Suppressor macrophage treated with lipopolysaccharide for 1 hour (primary cell): ENCODE results near the gene GALP.
"Not testable (repeated sequence)": the region's sequence is repeated elsewhere in the genome, so short reads cannot be mapped to it uniquely, and the experiment has no call there.

Experiments used
- DNase-seq, 3 donors: peaks; one replicate each; pipeline ENCODE4 v3.0.0-alpha.2; 2020 to 2022

GALP gene

GRCh38 chr19:56175861-56176307, at the start of gene GALP:
Gene GALP, plus strand, starts transcription at chr19:56176008. Its CDS starts 1,101 bp downstream, at chr19:56177109.
- not testable (repeated sequence) for DNase-seq

DNA sequence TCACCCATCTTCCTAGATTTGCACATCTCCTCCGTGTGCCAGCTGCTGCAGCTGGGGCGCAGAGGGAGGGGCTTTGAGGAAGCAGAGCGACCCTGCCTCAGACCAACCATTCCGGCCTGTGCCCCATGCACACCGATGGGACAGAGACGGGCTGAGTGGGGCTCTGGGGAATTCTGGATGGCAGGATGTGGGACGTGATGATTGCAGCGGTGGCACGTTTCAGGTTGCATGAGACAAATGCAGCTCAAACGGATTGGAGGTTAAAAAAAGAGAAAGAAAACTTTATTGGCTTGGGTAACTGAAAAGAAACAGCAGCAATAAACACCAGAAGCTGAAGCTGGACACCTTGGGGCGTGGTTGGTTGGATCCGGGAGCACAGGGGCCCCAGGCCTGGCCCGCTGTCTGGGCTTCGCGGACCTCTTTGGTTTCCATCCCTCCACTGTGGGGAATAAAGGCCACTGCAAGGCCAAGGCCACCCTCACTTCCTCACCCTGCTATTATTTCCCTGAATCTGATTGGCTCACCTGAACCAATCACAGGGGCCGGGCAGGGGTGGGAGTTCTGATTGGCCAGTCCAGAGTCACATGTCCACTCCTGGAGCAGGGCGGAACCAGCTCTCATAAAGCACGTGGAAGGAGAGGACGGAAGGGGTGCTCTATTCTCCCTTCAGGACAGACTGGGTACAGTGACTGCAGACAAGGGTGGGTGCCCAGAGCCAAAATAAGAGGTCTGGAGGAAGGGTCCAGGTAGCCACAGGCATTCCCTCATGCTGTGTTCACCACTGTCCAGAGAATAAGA, 48.6 kb upstream of the GALP start:
- DNase-seq, result no peak

DNA sequence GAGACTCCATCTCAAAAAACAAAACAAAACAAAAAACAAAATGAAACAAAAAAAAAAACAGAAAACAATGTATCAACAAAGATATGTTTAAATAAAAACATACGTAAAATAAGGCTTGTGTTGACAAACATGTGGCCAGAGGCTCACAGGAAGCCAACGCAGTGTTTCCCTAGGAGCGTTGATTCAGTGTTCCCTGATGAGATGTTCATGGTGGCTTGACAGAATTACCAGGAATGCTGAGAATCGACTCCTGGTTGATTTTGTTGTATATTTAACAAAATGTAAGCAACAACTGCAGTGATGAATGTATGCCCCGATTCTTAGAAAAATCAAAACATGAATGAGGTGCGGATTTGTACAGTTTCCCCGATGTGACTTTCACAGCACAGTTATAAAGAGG, 45.8 kb upstream of the GALP start:
- DNase-seq, result no peak

DNA sequence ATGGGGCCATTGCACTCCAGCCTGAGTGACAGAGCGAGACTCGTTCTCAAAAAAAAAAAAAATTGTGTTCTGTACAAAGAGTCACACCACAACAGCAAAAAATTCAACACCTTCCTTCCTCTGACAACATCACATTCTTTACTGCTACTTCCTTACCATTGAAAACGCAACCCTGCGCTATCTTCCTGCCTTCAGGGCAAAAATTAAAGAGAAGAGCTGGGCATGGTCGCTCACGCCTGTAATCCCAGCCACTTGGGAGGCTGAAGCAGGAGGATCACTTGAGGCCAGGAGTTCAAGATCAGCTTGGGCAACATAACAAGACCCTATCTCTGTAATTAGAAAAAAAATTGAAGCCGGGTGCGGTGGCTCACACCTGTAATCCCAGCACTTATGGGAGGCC, 44.2 kb upstream of the GALP start:
- DNase-seq, result no peak

- no peak for DNase-seq
Measured at GRCh38 chr19:56132316-56132822, 43.4 kb upstream of the GALP start.

DNA sequence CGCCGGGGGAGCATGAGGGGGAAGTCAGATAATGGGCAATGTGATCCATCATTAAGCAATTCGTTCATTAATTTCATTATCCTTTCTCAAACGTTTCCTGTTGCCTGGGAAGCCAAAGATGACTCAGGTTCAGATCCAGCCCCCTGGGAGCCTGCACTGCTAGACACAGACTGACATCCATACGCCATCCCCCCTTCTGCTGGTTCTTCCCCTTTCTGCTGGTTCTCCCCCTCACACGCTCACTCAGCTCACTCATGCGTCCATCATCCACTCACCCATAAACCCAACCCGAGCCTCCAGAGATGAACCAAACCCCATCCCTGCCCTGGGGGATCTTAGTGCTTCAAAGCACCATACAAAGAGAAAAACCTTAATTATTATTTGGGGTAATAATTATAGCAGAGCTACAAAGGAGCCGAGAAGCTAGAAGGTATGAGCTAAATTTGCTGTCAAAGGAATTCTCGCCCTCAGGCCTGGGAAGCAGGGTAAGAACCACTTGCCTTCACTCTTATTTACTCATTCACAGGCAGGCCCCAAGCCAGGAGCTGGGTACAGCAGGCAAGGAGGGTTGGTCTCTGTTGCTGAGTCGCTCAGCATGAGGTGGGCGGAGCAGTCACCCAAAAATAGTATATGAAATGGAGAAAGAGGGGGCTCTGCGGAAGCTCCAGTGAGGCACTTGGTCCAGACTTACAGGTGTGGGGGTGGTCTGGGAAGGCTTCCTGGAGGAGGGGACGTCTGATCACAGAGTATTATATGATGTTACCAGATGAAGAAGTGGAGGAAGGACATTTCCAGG, 41.8 kb upstream of the GALP start:
- peak; percentile 68 to 79 (median 76) for DNase-seq

DNA sequence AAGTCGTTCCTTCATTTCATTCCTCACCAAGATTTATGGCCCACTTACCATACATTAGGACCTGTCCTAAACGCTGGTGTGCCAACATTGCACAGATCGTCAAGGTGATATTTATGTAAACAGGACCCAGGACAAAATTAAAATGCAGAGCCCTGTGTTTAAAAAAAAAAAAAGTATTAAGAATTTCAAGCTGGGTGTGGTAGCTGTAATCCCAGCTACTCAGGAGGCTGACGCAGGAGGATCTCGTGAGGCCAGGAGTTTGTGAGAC, 41.2 kb upstream of the GALP start:
- no peak for DNase-seq

- no peak for DNase-seq
Measured at GRCh38 chr19:56136362-56136761, 39.4 kb upstream of the GALP start.

GRCh38 chr19:56137405-56137804, 38.4 kb upstream of the GALP start:
- no peak for DNase-seq

GRCh38 chr19:56138069-56138468, 37.7 kb upstream of the GALP start:
- peak in 2 of 3 donors; percentile 42 to 47 for DNase-seq

GRCh38 chr19:56139847-56140582, 35.8 kb upstream of the GALP start:
- DNase-seq, result peak; percentile 31 to 46 (median 42)

- peak; percentile 99 for DNase-seq
Measured at GRCh38 chr19:56140583-56141416, 35.0 kb upstream of the GALP start, which contains the start of gene ZNF444. Gene ZNF444, plus strand, starts transcription at chr19:56141287. Its CDS starts 5,625 bp downstream, at chr19:56146912.

DNA sequence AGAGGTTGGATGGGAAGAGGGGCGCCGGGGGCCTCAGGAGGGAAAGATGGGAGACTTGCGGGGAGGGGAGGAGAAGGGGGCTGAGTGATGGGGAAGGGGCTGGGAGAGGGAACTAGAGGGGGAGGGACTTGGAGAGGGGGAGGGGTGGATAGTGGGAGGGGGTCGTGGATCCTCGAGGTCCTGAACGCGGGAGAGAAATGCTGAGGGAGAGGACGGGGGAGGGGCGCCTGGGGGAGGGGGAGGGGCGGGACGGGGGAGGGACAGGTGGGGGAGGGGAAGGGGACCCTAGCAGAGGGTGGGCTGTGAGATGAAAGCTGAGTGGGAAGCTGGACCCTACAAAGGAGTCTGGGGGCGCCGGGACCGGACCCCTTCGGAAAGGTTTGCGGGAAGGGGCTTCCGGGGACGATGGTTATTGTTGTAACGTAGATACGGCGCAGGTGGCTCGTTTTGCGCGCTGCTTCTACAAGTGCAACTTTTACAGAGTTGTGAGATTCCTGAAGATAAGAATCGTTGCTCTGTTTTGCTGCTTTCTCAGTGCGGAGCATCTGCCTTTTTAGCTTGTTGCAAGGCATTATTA, 34.3 kb upstream of the GALP start:
- no peak for DNase-seq

DNA sequence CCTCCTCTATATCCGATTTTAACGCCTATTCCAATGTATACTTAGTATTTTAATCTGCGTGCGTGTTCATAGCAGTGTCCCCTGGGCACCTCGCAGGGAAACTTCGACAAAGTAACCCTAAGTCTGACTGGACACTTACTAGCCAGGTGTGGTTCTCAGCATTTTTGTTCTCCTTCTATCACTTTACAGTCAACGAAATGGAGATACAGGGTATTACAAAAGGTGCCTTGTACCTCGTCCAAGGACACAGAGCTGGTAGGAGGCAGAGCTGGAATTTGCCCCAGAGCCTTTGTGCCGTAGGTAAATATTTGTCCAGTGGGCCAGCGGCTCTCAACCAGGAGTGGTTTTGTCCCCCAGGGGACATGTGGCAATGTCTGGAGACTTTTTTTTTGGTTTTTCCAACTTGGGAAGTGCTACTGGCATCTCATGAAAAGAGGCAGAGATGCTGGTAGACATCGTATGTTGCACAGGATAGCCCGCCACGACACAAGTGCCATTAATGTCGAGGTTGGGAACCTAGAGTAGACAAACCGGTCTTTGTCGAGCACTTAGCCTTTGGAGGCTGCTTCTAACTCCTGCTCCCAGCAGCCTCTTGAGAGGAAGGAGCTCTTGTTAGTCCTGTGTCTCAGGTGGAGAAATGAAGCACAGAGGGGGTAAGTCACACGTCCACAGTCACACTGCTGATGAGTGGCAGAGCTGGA, 33.6 kb upstream of the GALP start:
- no peak for DNase-seq

DNA sequence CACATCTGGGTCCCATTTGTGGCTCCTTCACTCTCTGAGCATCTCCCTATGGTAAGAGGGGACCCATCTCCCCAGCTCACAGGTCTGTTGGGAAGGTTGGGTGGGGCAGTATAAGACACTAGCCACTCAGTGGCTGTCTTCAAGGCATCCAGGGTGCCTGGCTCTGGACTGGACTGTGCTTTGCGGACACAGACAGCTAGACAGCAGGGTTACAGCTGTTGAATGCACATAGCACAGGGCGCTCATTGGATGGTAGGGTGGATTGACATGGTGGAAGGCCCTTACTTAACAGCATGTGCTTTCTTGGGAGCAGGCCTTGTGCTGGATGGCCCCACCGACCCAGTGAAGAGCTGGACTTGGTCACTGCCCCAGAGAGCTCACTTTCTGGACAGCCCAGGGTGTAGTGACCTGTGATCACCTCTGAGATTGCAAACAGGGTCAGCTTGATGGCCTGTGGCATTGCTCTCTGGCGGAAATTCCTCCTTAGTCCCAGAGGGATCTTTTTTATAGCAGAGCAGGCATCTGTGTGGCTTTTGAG, 32.8 kb upstream of the GALP start:
- DNase-seq, result no peak

DNA sequence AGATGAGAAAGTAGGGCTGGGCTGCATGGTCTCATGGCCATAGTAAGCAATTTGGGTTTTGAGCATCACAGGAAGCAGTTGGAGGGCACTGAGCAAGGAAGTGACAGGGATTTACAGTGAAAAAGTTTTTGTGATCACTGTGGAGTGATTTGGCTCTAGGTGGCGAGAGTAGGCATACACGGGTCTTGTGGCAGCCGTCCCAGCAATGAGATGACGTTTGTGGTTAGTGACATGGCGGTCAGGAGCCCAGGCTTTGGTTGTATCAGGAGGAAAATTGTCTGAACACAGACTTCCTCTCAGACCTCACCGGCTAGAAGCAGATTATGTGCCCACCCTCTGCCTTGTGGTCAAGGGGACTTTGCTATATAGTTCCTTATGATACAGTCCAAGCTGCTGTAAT, 31.4 kb upstream of the GALP start:
- DNase-seq, result no peak

- no peak for DNase-seq
Measured at GRCh38 chr19:56144831-56145230, 31.0 kb upstream of the GALP start.

- no peak for DNase-seq
Measured at GRCh38 chr19:56145698-56146097, 30.1 kb upstream of the GALP start.

DNA sequence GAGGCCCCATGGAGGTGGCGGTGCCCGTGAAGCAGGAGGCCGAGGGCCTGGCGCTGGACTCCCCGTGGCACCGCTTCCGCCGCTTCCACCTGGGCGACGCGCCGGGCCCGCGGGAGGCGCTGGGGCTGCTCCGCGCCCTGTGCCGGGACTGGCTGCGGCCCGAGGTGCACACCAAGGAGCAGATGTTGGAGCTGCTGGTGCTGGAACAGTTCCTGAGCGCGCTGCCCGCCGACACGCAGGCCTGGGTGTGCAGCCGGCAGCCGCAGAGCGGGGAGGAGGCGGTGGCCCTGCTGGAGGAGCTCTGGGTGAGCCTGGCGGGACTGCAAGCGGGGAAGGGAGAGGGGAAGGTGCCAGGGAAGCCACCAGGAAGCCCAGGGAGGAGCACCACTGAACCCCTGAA, 28.9 kb upstream of the GALP start:
- no peak for DNase-seq

DNA sequence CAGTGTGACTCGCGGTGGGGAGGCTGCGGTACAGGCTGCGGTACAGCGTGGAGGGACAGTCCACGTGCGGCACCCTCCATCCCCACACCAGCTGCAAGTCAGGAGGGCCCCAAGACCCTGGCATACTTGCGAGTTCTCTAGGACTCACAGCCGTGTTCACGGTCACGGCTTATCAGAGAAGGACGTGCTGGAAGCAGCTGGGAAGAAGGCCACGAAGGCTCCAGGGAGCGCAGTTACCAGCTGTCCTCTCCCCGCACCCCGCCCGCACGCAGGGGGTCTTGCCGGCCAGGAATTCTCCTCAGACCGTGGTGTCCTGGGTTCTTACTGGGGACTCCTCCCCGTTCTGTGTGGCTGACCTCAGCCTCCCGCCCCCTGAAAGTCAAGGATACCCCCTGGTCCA, 28.5 kb upstream of the GALP start:
- no peak for DNase-seq

DNA sequence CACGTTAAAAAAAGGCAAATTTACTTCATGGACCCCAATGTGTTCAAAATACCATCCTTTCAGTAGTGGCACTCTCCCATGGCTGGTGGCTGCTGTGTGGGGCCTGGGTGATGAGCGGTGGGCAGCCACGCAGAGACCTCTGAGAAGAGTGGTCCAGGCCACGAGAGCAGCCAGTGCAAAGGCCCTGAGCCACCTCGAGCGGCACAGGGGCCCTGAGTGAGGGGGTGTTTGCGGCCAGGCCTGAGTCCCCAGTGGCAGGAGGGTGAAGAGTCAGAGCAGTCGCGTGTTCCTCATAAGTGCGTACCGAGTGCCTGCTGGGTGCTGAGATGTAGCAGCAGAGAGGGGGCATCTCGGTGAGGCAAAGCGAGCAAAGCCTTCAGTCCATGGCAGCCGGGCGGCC, 27.7 kb upstream of the GALP start:
- no peak for DNase-seq
